ENCODE measurements around the gene MORN1. TPM values are rescaled to one million over a fixed set of nuclear protein-coding genes. Genes with fewer than 3 reads are reported as not detected.

The MORN1 gene
- total RNA-seq, 1 donor from 2014 or later = 12.7 TPM

- peaks cover 6% of the 10 kb centered on the region for H3K27me3 Mint-ChIP-seq (ENCODE audit: unreplicated experiment)
- no peaks in the 10 kb centered on the region for H3K36me3 Mint-ChIP-seq (ENCODE audit: unreplicated experiment)
- no peak overlapping the region for H3K4me3 Mint-ChIP-seq (ENCODE audit: unreplicated experiment)
- no peak for DNase-seq (ENCODE audit: extremely low spot score, unreplicated experiment)
- no peaks in the 10 kb centered on the region for H3K9me3 Mint-ChIP-seq (ENCODE audit: unreplicated experiment)
- H3K27ac Mint-ChIP-seq (ENCODE audit: unreplicated experiment) = no peak overlapping the region
- H3K4me1 Mint-ChIP-seq (ENCODE audit: unreplicated experiment) = no peaks in the 10 kb centered on the region
- TF ChIP-seq CTCF (IDR thresholded peaks at IDR 0.05) = no peak
Observed at GRCh38 chr1:2433196-2433595, 41.8 kb upstream of the MORN1 start.

- no peaks in the 10 kb centered on the region for H3K4me1 Mint-ChIP-seq (ENCODE audit: unreplicated experiment)
- peaks cover 6% of the 10 kb centered on the region for H3K27me3 Mint-ChIP-seq (ENCODE audit: unreplicated experiment)
- no peak for DNase-seq (ENCODE audit: extremely low spot score, unreplicated experiment)
- no peaks in the 10 kb centered on the region for H3K9me3 Mint-ChIP-seq (ENCODE audit: unreplicated experiment)
- no peaks in the 10 kb centered on the region for H3K36me3 Mint-ChIP-seq (ENCODE audit: unreplicated experiment)
- H3K27ac Mint-ChIP-seq (ENCODE audit: unreplicated experiment) = no peak overlapping the region
- no peak for TF ChIP-seq CTCF (IDR thresholded peaks at IDR 0.05)
- no peak overlapping the region for H3K4me3 Mint-ChIP-seq (ENCODE audit: unreplicated experiment)
Observed at GRCh38 chr1:2432441-2432844, 41.1 kb upstream of the MORN1 start.

GRCh38 chr1:2431518-2431917, 40.2 kb upstream of the MORN1 start:
- Mint-ChIP-seq H3K9me3 (ENCODE audit: unreplicated experiment) (no peaks in the 10 kb centered on the region), H3K27ac (ENCODE audit: unreplicated experiment) (no peak overlapping the region), H3K4me1 (ENCODE audit: unreplicated experiment) (no peaks in the 10 kb centered on the region), H3K27me3 (ENCODE audit: unreplicated experiment) (peaks cover 6% of the 10 kb centered on the region), H3K4me3 (ENCODE audit: unreplicated experiment) (no peak overlapping the region), H3K36me3 (ENCODE audit: unreplicated experiment) (no peaks in the 10 kb centered on the region)
- no peak for DNase-seq (ENCODE audit: extremely low spot score, unreplicated experiment)
- TF ChIP-seq CTCF (IDR thresholded peaks at IDR 0.05) = no peak

GRCh38 chr1:2431103-2431502, 39.7 kb upstream of the MORN1 start:
- Mint-ChIP-seq H3K9me3 (ENCODE audit: unreplicated experiment) (no peaks in the 10 kb centered on the region), H3K27ac (ENCODE audit: unreplicated experiment) (no peak overlapping the region), H3K36me3 (ENCODE audit: unreplicated experiment) (no peaks in the 10 kb centered on the region), H3K27me3 (ENCODE audit: unreplicated experiment) (peaks cover 6% of the 10 kb centered on the region), H3K4me1 (ENCODE audit: unreplicated experiment) (no peaks in the 10 kb centered on the region), H3K4me3 (ENCODE audit: unreplicated experiment) (no peak overlapping the region)
- TF ChIP-seq CTCF (IDR thresholded peaks at IDR 0.05) = no peak
- no peak for DNase-seq (ENCODE audit: extremely low spot score, unreplicated experiment)

- Mint-ChIP-seq H3K36me3 (ENCODE audit: unreplicated experiment) (no peaks in the 10 kb centered on the region), H3K4me1 (ENCODE audit: unreplicated experiment) (no peaks in the 10 kb centered on the region), H3K9me3 (ENCODE audit: unreplicated experiment) (no peaks in the 10 kb centered on the region), H3K4me3 (ENCODE audit: unreplicated experiment) (no peak overlapping the region), H3K27ac (ENCODE audit: unreplicated experiment) (no peak overlapping the region), H3K27me3 (ENCODE audit: unreplicated experiment) (peaks cover 6% of the 10 kb centered on the region)
- no peak for TF ChIP-seq CTCF (IDR thresholded peaks at IDR 0.05)
- DNase-seq (ENCODE audit: extremely low spot score, unreplicated experiment) = no peak
Observed at GRCh38 chr1:2430592-2430973, 39.2 kb upstream of the MORN1 start.
